ENCODE results near the gene TBX1. TPM values are rescaled to one million over a fixed set of nuclear protein-coding genes. Genes with fewer than 3 reads are reported as not detected.

TBX1 gene
- polyA plus RNA-seq, 3 donors, result not detected

DNA sequence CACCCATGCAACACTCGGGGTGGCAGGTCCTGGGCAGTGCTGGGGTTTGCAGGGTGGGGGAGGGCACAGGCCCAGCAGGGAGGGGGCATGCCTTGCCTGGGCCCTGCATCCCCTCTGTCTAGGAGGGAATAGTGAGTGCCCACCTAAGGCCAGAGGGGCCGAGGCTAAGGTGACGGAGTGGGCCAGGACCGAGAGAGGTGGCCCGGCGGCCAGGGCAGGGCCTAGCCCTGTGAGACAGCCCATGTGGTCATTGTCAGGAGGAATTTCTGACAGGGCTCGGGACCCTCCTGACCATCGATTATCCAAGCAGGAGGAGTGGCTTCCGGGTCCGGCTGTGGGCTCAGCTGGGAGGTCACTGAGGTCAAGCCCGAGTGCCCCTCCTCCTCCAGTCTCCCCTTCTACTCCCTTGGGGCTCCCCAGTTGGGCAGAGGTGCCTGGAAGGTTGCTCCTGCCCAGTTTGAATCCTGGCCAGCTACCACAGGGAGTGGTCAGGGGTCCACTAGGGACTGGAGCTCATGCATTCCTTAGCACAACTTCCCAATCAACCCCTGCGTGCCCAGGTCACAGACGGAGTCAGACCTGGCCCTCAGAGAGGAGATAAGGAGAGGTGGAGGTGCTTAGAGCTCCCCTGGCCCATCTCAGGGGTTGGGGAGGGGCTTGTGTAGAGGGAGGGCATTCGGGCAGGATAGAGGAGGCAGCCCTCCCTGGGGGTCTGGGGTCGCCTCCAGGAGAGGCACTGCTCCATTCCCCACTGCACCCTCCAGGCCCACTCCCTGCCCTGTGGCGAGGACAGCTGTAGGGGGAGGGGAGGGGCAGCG lies 22.5 kb upstream of the TBX1 start:
- Mint-ChIP-seq H3K27me3 (ENCODE audit: low read depth in 3 of 3) (peaks cover 5 to 18% (median 6%) of the 10 kb centered on the region in 3 donors), H3K27ac (no peak overlapping the region), H3K4me3 (no peak overlapping the region), H3K4me1 (no peaks in the 10 kb centered on the region), H3K9me3 (peaks cover 0 to 1% (median 0%) of the 10 kb centered on the region in 7 donors), H3K36me3 (no peaks in the 10 kb centered on the region)
- Histone ChIP-seq H3K4me3 (replicated peaks in 1 of 3; ENCODE audit: low read depth in 2 of 3, low read length in 3 of 3) (no peak overlapping the region), H3K36me3 (replicated peaks in 1 of 2; ENCODE audit: control insufficient read depth in 1 of 2, insufficient read depth in 2 of 2, low read length in 2 of 2) (no peaks in the 10 kb centered on the region), H3K4me2 (replicated peaks; ENCODE audit: extremely low read depth, low read length, poor library complexity, severe bottlenecking) (no peak overlapping the region), H3K79me2 (ENCODE audit: insufficient read depth, low read length) (no peaks in the 10 kb centered on the region), H2AFZ (ENCODE audit: insufficient read depth, low read depth, low read length, poor library complexity, severe bottlenecking) (no peak overlapping the region), H3K4me1 (ENCODE audit: control insufficient read depth in 1 of 2, insufficient read depth in 2 of 2, low read length in 2 of 2) (no peaks in the 10 kb centered on the region), H3K27ac (ENCODE audit: low read depth in 1 of 2, low read length in 2 of 2) (no peak overlapping the region), H4K20me1 (ENCODE audit: insufficient read depth, low read length) (no peaks in the 10 kb centered on the region), H3K9ac (ENCODE audit: insufficient read depth, low read length, poor library complexity, severe bottlenecking) (no peak overlapping the region), H3K9me3 (replicated peaks in 1 of 2; ENCODE audit: control insufficient read depth in 1 of 2, insufficient read depth in 1 of 2, low read length in 2 of 2) (no peaks in the 10 kb centered on the region), H3K27me3 (ENCODE audit: control insufficient read depth in 2 of 2, insufficient read depth in 2 of 2, low read length in 2 of 2) (no peaks in the 10 kb centered on the region)
- TF ChIP-seq CTCF (IDR thresholded peaks at IDR 0.05), result no peak
- 96% methylated on average over 7 of the region's 17 CpGs for WGBS (ENCODE audit: insufficient coverage)
- no peak for DNase-seq
- intact Hi-C loops (cut with micrococcal nuclease), result no loop called here

GRCh38 chr22:19738664-19739447 lies 21.7 kb upstream of the TBX1 start:
- no peaks in the 10 kb centered on the region for H3K9me3 ChIP-seq (replicated peaks in 1 of 2; ENCODE audit: control insufficient read depth in 1 of 2, insufficient read depth in 1 of 2, low read length in 2 of 2)
- no peak overlapping the region for H3K27ac Mint-ChIP-seq
- no peaks in the 10 kb centered on the region for H3K36me3 ChIP-seq (replicated peaks in 1 of 2; ENCODE audit: control insufficient read depth in 1 of 2, insufficient read depth in 2 of 2, low read length in 2 of 2)
- H3K79me2 ChIP-seq (ENCODE audit: insufficient read depth, low read length), result no peaks in the 10 kb centered on the region
- intact Hi-C loops (cut with micrococcal nuclease), result no loop called here
- no peak overlapping the region for H3K4me3 Mint-ChIP-seq
- no peak for TF ChIP-seq CTCF (IDR thresholded peaks at IDR 0.05)
- no peak for DNase-seq
- no peaks in the 10 kb centered on the region for H4K20me1 ChIP-seq (ENCODE audit: insufficient read depth, low read length)
- peaks cover 5 to 12% (median 6%) of the 10 kb centered on the region in 3 donors for H3K27me3 Mint-ChIP-seq (ENCODE audit: low read depth in 3 of 3)
- H3K4me1 Mint-ChIP-seq, result no peaks in the 10 kb centered on the region
- no peak overlapping the region for H3K4me3 ChIP-seq (replicated peaks in 1 of 3; ENCODE audit: low read depth in 2 of 3, low read length in 3 of 3)
- no peak overlapping the region for H3K9ac ChIP-seq (ENCODE audit: insufficient read depth, low read length, poor library complexity, severe bottlenecking)
- no peaks in the 10 kb centered on the region for H3K4me1 ChIP-seq (ENCODE audit: control insufficient read depth in 1 of 2, insufficient read depth in 2 of 2, low read length in 2 of 2)
- H3K27me3 ChIP-seq (ENCODE audit: control insufficient read depth in 2 of 2, insufficient read depth in 2 of 2, low read length in 2 of 2), result no peaks in the 10 kb centered on the region
- H3K36me3 Mint-ChIP-seq, result no peaks in the 10 kb centered on the region
- WGBS (ENCODE audit: insufficient coverage), result 90% methylated on average over 28 of the region's 31 CpGs
- H3K9me3 Mint-ChIP-seq, result peaks cover 0 to 1% (median 0%) of the 10 kb centered on the region in 7 donors
- no peak overlapping the region for H3K4me2 ChIP-seq (replicated peaks; ENCODE audit: extremely low read depth, low read length, poor library complexity, severe bottlenecking)
- no peak overlapping the region for H2AFZ ChIP-seq (ENCODE audit: insufficient read depth, low read depth, low read length, poor library complexity, severe bottlenecking)
- H3K27ac ChIP-seq (ENCODE audit: low read depth in 1 of 2, low read length in 2 of 2), result no peak overlapping the region

Data from CD14-positive monocyte (primary cell).